Measurements from ENCODE around the gene SSH2.
A peak's percentile ranks its signal among the peaks of the same experiment; 100 is the strongest.

SSH2 gene

DNA sequence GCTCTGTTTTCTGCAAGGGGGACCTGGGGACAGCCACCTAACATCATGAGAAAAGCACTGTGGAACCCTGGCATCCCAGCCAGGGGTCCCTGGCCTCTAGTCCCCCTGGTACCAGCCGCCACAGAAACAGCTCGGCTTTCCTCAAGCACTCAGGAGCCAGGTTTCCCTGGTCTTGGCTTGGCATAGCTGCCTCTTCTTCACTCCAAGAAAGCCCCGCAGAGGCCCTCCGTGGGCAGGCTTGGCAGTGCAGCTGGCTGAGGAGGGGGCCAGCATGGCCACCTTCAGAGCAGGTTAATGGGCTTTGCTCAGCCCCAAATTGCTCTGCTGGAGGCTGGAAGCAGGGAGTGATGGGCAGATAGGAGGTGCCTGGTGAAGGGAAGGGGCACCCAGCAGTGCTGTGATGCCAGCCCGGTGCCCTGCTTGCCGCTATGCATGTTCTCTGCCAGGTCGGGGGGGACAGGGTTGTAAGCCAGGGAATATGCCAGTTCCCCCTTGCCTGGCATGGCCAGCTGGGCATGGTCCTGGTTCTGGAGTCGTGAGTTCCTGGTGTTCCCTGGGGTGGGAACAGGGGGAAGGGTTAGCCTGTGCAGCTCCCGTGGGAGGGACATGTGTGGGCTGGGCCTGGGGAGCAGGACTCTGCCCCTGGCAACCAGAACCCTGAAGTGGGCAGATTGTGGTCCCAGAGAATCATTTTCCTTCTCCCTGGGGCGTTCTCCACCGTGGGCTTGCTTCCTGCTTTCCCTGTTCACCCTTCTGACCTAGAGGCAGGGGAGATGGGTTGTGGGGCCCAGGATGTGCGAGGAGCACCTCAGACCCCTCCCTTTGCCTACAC, 333.9 kb downstream of the SSH2 start:
- no peak for DNase-seq

DNA sequence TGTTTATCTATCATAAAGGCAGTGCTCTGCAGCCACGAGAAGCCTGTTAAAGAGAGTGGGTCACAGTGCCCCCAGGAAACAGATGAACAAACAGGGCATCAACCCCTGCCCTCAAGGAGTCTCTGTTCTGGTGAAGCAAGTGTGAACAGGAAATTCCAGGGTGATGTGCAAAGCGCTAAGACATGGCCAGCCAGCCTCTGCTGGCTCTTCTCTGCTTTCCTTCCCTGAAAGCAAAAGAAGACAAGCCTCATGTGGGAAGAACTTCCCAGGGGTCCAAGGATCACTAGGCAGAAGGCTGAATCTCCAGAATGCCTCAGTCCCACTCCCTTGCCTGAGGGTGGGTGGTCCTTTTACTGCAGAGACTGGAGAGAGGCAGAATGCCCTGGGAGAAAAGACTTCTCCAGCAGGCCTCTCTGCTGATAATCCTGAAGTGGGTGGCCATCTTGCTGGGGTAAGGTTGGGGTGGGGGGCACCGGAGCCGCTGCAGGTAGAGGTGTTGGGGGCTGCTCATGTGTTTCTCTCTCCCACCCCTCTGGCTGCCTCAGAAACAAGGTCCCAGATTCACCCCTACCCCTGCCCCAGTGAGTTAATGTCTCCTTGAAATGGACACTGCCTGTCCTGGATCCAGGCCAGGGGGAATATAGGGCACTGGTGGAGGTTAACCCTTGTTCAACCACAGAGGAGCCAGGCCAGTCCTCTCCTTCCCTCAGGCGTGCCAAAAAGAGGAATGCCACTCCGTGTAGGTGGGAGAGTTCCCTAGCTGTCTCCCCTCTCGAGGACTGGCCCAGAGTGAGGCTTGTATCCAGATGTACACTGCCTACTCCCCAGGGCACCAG, 334.7 kb downstream of the SSH2 start:
- DNase-seq = no peak

GRCh38 chr17:29594519-29595090, 335.4 kb downstream of the SSH2 start:
- no peak for DNase-seq

DNA sequence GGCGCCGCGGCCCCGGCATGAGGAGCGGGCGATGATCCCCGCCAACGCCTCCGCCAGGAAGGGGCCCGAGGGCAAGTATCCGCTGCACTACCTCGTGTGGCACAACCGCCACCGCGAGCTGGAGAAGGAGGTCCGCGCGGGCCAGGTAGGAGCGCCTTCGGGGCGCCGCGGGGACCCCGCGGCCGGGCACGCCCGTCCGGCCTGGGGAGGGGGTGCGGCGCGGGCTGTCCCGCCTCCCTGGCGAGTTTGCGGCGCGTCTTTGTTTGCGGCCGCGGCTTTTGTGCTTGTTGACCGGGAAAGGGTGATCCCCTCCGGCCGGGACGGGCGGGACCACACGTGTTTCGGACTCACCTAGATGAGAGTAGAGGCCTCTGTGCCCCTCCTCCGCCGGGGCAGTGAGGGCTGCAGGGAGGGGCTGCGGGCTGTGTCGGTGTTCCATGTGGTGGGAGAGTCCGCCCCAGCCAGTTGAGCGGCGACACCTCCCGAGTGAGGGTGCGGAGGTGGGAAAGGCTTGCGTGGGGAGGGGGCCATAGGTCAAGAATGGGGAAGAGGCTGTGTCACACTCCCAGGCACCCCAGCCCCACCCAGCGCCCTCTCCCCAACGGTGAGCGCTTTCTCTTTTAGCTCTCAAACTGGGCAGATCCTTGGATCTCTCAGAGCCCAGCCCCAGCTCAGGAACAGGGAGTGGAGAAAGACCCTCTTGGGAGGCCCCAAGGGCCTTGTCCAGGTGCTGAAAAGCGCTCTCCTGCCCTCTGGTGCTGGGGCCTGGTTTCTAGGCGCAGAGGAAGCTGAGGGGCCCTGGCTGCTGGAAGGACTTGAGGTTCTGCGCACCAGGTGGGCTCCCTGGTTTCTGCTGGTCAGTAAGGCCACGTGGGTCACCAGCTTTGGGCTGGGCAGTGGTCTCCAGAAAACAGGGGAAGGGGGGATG, 336.2 kb downstream of the SSH2 start:
- peak; percentile 47 for DNase-seq

DNA sequence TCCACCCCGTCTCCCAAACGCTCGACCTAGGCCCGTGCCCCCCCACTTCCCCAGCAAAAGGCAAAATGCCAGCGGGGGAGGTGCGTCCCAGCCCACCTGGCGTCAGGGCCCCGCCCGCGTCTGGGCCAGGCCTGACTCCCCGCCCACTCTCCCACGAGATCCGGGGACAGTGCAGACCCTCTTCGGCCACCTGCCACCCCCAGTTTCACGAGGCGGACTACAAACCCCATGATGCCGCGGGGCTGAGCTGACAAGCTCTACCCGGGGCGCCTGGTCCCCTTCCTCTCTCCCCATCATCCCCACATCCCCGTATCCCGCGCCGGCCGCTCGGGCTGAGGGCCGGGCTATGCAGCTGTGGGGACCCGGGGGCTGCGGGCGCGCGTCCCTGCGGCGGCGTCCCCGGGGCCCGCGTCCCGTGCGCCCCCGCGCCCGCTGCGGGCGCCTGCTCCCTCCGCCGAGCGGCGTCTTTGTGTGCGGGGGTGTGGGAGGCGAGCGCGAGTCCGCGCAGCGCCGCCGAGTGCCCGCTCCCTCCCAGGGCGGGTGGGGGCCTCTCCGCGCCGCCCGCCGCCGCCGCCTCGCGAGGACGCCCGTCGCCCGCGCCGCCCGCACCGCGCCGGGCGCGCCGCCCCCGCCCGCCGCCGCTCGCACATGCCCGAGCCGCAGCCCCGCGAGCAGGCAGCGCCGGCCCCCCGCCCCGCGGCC, 337.0 kb downstream of the SSH2 start, which contains the start of gene ANKRD13B:
Gene ANKRD13B (plus strand): TSS at position 283 of the 702 bp plus-strand sequence. CDS start 490 bp downstream, outside the sequence.
- peak; percentile 85 for DNase-seq

- peak; percentile 93 for DNase-seq
These were observed 338.1 kb downstream of the SSH2 start for GRCh38 chr17:29591737-29592608.

- DNase-seq = peak; percentile 81
These were observed 338.8 kb downstream of the SSH2 start for GRCh38 chr17:29591146-29591736.

DNA sequence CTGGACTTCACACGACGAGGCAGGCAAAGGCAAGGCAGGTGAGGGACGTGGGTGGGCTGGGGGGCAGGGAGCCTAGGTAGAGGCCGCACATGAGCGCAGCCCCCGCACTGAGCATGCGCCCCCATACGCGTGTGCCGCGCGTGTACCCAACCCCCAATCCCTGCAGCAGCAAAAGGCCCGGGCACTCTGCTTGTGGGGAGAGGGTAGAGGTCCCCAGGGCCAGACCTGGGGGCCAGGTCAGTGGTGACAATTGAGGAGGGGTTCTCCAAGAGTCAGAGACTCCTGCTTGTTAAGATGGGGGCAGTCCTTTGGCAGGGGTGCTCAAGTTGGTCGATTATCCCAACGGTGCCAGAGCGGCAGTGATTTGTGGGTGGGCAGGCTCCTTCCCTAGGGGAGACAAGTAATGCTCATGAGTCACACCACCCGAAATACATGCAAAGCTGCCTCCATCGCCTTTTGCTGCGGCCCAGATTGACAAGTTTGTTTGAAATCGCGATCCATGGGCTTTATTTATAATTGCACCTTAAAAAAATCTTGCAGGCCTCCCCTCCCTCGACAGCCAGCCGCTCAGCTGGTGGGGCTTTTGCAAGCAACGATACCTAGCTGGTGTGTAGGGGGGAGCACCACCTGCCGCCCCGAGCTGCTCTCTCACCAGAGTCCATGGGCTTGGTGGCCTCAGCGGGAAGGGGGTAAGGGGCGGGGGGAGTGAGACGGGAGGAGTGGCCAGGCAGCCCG, 339.4 kb downstream of the SSH2 start:
- DNase-seq = peak; percentile 75

GRCh38 chr17:29589524-29590410, 340.3 kb downstream of the SSH2 start, which contains the start of gene GIT1:
TSS of gene GIT1 (minus strand) at chr17:29589648. CDS start at chr17:29589378, 270 bp downstream.
- peak; percentile 91 for DNase-seq

- DNase-seq = peak; percentile 55
These were observed 341.2 kb downstream of the SSH2 start for GRCh38 chr17:29588562-29589411.

- no peak for DNase-seq
These were observed 341.9 kb downstream of the SSH2 start for GRCh38 chr17:29588017-29588561.

- no peak for DNase-seq
These were observed 342.4 kb downstream of the SSH2 start for GRCh38 chr17:29587591-29587990.

DNA sequence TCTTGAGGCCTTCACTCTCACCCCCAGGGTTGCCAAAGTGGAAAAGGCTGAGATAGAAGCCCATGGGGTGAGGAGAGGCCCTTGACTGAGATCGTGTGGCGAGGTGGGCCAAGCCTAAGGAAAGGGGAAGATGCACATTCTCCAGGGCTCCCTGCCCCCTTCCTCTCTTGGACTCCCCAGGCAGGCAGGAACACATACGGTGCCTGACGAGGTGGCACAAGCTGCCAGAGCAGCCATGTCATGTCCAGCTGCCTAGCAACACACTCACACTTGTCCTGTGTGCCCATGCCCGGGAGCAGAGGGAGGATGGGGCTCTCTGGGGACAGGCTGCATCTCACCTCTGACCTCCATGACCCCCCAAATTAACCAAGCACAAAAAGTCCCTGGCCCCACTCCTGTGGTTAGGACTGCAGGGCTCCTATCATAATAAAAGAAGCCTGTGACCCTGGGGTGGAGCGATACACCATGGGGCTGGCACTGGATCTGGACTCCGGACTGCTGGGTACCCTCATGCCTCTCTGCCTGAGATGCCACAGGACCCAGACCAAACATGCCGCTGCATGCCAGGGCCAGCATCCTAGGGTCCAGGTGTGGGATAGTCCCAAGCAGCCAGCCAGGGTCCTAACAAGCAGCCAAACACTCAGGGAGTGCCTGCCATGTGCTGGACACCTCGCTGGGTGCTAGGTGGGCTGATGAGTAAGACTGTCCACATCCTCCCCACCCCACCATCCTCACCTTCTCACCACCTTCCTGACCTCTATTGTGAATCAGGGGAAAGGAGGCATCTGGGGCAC, 343.2 kb downstream of the SSH2 start:
- DNase-seq = no peak

- DNase-seq = no peak
These were observed 344.8 kb downstream of the SSH2 start for GRCh38 chr17:29585080-29585751.

- no peak for DNase-seq
These were observed 345.5 kb downstream of the SSH2 start for GRCh38 chr17:29584452-29585079.
